Fibroblast of villous mesenchyme (primary cell): ENCODE results near the gene FYB1. TPM values are rescaled to one million over a fixed set of nuclear protein-coding genes. Genes with fewer than 3 reads are reported as not detected.

ENCODE experiments used
- DNase-seq: peaks from one replicate; pipeline ENCODE4 v3.0.0-alpha.2; 2010; ENCODE audit warnings: low read depth
- H3K4me3 ChIP-seq: 2 replicates; pipeline ENCODE4 v1.5.1; 2011; ENCODE audit warnings: low read depth, mild to moderate bottlenecking, low read length
- CTCF ChIP-seq: IDR thresholded peaks from 2 replicates; pipeline ENCODE4 v1.5.1; 2012; ENCODE audit warnings: low read depth, mild to moderate bottlenecking, low read length; ENCODE audit not compliant: insufficient read depth
- total RNA-seq: library from RNA; depleted of rRNA; stranded (reverse); fragments of >200 nt; gene quantifications from 2 replicates; pipeline ENCODE4 v1.2.3, GENCODE V29; 2012

The FYB1 gene
- total RNA-seq, 1 donor, result not detected

- DNase-seq, result peak; percentile 62
These were observed 80.5 kb downstream of the FYB1 start for GRCh38 chr5:39138892-39139291.

GRCh38 chr5:39137819-39138451 is 81.4 kb downstream of the FYB1 start:
- no peak for DNase-seq
- peak; percentile 4 for TF ChIP-seq CTCF
- no peak overlapping the region for H3K4me3 ChIP-seq

More at GRCh38 chr5:39138892-39139291, 80.5 kb downstream of the FYB1 start:
- TF ChIP-seq CTCF, result no peak
- no peak overlapping the region for H3K4me3 ChIP-seq

GRCh38 chr5:39137391-39137790 is 82.0 kb downstream of the FYB1 start:
- H3K4me3 ChIP-seq, result no peak overlapping the region
- TF ChIP-seq CTCF, result no peak
- no peak for DNase-seq

GRCh38 chr5:39132792-39133191 is 86.6 kb downstream of the FYB1 start:
- no peak overlapping the region for H3K4me3 ChIP-seq
- TF ChIP-seq CTCF, result no peak
- DNase-seq, result no peak

GRCh38 chr5:39132128-39132447 is 87.3 kb downstream of the FYB1 start:
- H3K4me3 ChIP-seq, result no peak overlapping the region
- no peak for TF ChIP-seq CTCF
- DNase-seq, result no peak

- TF ChIP-seq CTCF, result no peak
- H3K4me3 ChIP-seq, result no peak overlapping the region
- DNase-seq, result no peak
These were observed 87.9 kb downstream of the FYB1 start for GRCh38 chr5:39131210-39132127.
